ENCODE data around the gene PARD3B.

DNA sequence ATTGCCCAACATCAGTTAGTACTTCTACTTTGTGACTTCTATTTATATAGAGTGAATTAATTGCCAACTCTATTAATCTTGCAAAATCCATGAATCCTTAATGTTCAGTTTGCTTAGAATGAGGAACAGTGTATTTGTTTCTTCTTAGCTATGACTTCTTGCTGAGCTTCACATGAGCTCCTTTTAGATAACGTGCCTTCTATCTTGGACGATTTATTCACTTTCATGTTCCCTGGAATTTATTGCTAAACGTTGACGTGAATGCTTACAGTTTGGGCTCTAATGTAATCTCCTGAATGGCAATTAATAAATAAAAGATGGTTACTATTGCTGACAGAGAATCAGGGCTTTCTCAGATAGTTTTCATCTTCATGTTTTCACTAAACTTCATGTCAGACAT, 752.6 kb downstream of the PARD3B start:
- TF ChIP-seq BHLHE40 (IDR thresholded peaks at IDR 0.05; ENCODE audit: borderline replicate concordance) (no peak), FOXK2 (IDR thresholded peaks at IDR 0.05) (no peak), ARNT (IDR thresholded peaks at IDR 0.05) (no peak), TARDBP (IDR thresholded peaks at IDR 0.05) (no peak), FOXA1 (IDR thresholded peaks at IDR 0.05) (no peak), FOXM1 (IDR thresholded peaks at IDR 0.05; ENCODE audit: borderline replicate concordance) (no peak), ZNF384 (IDR thresholded peaks at IDR 0.05) (no peak), HDGF (IDR thresholded peaks at IDR 0.05; ENCODE audit: borderline replicate concordance) (no peak), SUZ12 (IDR thresholded peaks at IDR 0.05) (no peak), NFRKB (IDR thresholded peaks at IDR 0.05) (no peak), L3MBTL2 (conservative IDR thresholded peaks at IDR 0.05) (no peak)
- TF ChIP-seq, protein P1, sequence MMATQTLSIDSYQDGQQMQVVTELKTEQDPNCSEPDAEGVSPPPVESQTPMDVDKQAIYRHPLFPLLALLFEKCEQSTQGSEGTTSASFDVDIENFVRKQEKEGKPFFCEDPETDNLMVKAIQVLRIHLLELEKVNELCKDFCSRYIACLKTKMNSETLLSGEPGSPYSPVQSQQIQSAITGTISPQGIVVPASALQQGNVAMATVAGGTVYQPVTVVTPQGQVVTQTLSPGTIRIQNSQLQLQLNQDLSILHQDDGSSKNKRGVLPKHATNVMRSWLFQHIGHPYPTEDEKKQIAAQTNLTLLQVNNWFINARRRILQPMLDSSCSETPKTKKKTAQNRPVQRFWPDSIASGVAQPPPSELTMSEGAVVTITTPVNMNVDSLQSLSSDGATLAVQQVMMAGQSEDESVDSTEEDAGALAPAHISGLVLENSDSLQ (IDR thresholded peaks at IDR 0.05) = no peak
